ENCODE results near the gene PTPRR.

DNA sequence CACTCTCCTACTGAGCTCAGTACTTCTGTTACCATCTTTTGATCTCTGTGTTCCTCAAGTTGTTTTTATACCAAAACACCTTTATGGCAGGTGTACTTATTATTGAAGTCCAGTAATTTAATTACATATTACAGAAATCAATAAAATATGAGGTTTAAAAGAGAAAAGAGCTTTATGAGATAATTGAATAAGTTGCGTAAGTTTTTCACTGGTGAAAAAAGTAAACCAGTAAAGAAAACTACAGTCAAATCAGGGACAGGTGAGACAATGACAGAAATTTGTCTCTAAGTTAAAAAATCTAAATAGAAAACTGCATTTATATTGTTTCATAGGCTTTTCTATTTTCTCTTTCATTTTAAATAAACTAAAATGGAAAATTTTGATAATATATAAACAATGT lies 254.2 kb downstream of the PTPRR start:
- no peak for TF ChIP-seq CTCF (IDR thresholded peaks at IDR 0.05)
- TF ChIP-seq EZH2 (IDR thresholded peaks at IDR 0.05; ENCODE audit: borderline replicate concordance, insufficient read depth, low read depth, low read length, poor library complexity, severe bottlenecking) = no peak

Measured in B cell (primary cell).